Breast epithelium (tissue), 3 donors: ENCODE data around the gene KCNMB1.
A peak's percentile ranks its signal among the peaks of the same experiment; 100 is the strongest.

ENCODE experiments used
- POLR2A ChIP-seq: fragments of 450-650 bp; IDR thresholded peaks from one replicate; pipeline ENCODE4 v1.6.1; 2016; ENCODE audit warnings: antibody characterized with exemption, mild to moderate bottlenecking, moderate library complexity
- TF ChIP-seq, protein P1 (sequence below), 3 donors: fragments of 450-650 bp; IDR thresholded peaks; one replicate each; pipeline ENCODE4 v1.5.1; 2016 to 2017; ENCODE audit warnings: antibody characterized with exemption in 3 of 3, mild to moderate bottlenecking in 3 of 3, moderate library complexity in 3 of 3

DNA sequence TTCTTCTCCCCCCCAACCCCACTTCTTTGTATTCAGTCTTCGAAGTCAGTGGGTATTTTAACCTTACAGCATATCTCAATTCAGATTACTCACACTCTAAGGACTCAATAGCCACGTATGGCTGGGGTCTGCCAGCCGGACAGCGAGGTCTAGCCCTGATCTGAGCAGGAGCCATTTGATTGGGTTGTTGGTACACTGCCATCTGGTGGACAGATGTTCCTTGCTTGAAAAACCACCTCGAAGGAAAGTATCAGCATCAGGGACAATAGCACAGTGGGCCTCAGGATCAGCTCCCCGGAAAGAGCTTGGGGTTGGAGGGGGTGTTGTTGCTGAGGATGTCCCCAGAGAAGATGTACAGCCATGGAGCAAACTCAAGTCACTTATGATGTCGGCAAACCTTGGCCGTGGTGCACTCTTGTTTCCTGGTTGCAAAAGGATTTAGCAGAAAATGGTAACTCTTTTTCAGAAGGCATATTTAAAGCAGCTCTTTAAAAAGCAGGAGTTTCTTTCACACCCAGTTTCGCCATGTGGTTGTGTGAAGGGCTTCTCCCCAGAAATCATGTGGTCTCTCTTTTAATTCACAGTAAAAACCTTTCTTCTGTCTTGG lies 31.7 kb upstream of the KCNMB1 start:
- TF ChIP-seq POLR2A, result no peak
- TF ChIP-seq, protein P1, sequence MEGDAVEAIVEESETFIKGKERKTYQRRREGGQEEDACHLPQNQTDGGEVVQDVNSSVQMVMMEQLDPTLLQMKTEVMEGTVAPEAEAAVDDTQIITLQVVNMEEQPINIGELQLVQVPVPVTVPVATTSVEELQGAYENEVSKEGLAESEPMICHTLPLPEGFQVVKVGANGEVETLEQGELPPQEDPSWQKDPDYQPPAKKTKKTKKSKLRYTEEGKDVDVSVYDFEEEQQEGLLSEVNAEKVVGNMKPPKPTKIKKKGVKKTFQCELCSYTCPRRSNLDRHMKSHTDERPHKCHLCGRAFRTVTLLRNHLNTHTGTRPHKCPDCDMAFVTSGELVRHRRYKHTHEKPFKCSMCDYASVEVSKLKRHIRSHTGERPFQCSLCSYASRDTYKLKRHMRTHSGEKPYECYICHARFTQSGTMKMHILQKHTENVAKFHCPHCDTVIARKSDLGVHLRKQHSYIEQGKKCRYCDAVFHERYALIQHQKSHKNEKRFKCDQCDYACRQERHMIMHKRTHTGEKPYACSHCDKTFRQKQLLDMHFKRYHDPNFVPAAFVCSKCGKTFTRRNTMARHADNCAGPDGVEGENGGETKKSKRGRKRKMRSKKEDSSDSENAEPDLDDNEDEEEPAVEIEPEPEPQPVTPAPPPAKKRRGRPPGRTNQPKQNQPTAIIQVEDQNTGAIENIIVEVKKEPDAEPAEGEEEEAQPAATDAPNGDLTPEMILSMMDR (IDR thresholded peaks at IDR 0.05), result peak; percentile 44 to 68 (median 63)
